H9 (cell line): ENCODE measurements around the gene CARD11. TPM values are rescaled to one million over a fixed set of nuclear protein-coding genes. Genes with fewer than 3 reads are reported as not detected.

ENCODE experiments used
- DNase-seq: peaks from one replicate; pipeline ENCODE4 v3.0.0-alpha.2; 2017
- H2AFZ ChIP-seq: one replicate; pipeline ENCODE4 v1.6.1; 2013; ENCODE audit warnings: mild to moderate bottlenecking, low read length, control low read depth, moderate library complexity
- H2AK5ac ChIP-seq: 2 replicates; pipeline ENCODE4 v1.6.1; 2013; ENCODE audit warnings: low read length, control low read depth, mixed read lengths; ENCODE audit not compliant: insufficient read length
- H2BK120ac ChIP-seq: one replicate; pipeline ENCODE4 v1.6.1; 2013; ENCODE audit warnings: low read depth, mild to moderate bottlenecking, low read length, control low read depth, inconsistent platforms; ENCODE audit not compliant: poor library complexity, severe bottlenecking
- H2BK12ac ChIP-seq: 2 replicates; pipeline ENCODE4 v1.6.1; 2013; ENCODE audit warnings: low read length, control low read depth, mixed read lengths, low read depth; ENCODE audit not compliant: insufficient read length
- H2BK15ac ChIP-seq: 2 replicates; pipeline ENCODE4 v1.6.1; 2013; ENCODE audit warnings: low read depth, low read length, control low read depth
- H2BK20ac ChIP-seq: one replicate; pipeline ENCODE4 v1.6.1; 2013; ENCODE audit warnings: low read depth, mild to moderate bottlenecking, low read length, control low read depth, inconsistent platforms; ENCODE audit not compliant: poor library complexity, severe bottlenecking
- H2BK5ac ChIP-seq: 2 replicates; pipeline ENCODE4 v1.6.1; 2013; ENCODE audit warnings: low read length, control low read depth, mixed read lengths; ENCODE audit not compliant: insufficient read length
- H3K14ac ChIP-seq: 2 replicates; pipeline ENCODE4 v1.6.1; 2013; ENCODE audit warnings: low read length, control low read depth; ENCODE audit not compliant: insufficient read depth
- H3K18ac ChIP-seq: 2 replicates; pipeline ENCODE4 v1.6.1; 2013; ENCODE audit warnings: low read depth, mild to moderate bottlenecking, mixed read lengths, low read length, control low read depth; ENCODE audit not compliant: insufficient read length
- H3K23ac ChIP-seq: 2 replicates; pipeline ENCODE4 v1.6.1; 2013; ENCODE audit warnings: low read length, control low read depth, mixed read lengths, low read depth; ENCODE audit not compliant: insufficient read length
- H3K23me2 ChIP-seq: 2 replicates; pipeline ENCODE4 v1.6.1; 2013; ENCODE audit warnings: low read depth, mild to moderate bottlenecking, mixed read lengths, low read length, control low read depth; ENCODE audit not compliant: insufficient read length, poor library complexity, severe bottlenecking
- H3K27ac ChIP-seq: 2 replicates; pipeline ENCODE4 v1.5.1; 2013; ENCODE audit warnings: low read length, control low read depth, mixed read lengths, low read depth; ENCODE audit not compliant: insufficient read length
- H3K27me3 ChIP-seq: 2 replicates; pipeline ENCODE4 v1.6.1; 2013; ENCODE audit warnings: low read length, control low read depth, inconsistent platforms; ENCODE audit not compliant: insufficient read depth
- H3K4ac ChIP-seq: 2 replicates; pipeline ENCODE4 v1.6.1; 2013; ENCODE audit warnings: low read depth, mild to moderate bottlenecking, control low read depth, inconsistent platforms, low read length, moderate library complexity
- H3K4me1 ChIP-seq: 2 replicates; pipeline ENCODE4 v1.6.1; 2013; ENCODE audit warnings: low read length, control low read depth, inconsistent platforms; ENCODE audit not compliant: insufficient read depth
- H3K4me2 ChIP-seq: 2 replicates; pipeline ENCODE4 v1.6.1; 2013; ENCODE audit warnings: low read length, control low read depth, mixed read lengths; ENCODE audit not compliant: insufficient read length, insufficient read depth
- H3K56ac ChIP-seq: 2 replicates; pipeline ENCODE4 v1.6.1; 2013; ENCODE audit warnings: low read depth, mild to moderate bottlenecking, mixed read lengths, low read length, control low read depth; ENCODE audit not compliant: insufficient read length
- H3K79me1 ChIP-seq: 2 replicates; pipeline ENCODE4 v1.6.1; 2013; ENCODE audit warnings: low read depth, mild to moderate bottlenecking, moderate library complexity, low read length, control low read depth, inconsistent platforms; ENCODE audit not compliant: insufficient read depth, poor library complexity, severe bottlenecking
- H3K79me2 ChIP-seq: 2 replicates; pipeline ENCODE4 v1.6.1; 2013; ENCODE audit warnings: low read length, control low read depth, inconsistent platforms; ENCODE audit not compliant: insufficient read depth
- H3K9ac ChIP-seq: 2 replicates; pipeline ENCODE4 v1.6.1; 2013; ENCODE audit warnings: low read length, control low read depth, mixed read lengths; ENCODE audit not compliant: insufficient read length; ENCODE audit errors: extremely low read depth
- H3K9me3 ChIP-seq: one replicate; pipeline ENCODE4 v1.6.1; 2013; ENCODE audit warnings: low read depth, low read length, inconsistent platforms; ENCODE audit not compliant: control insufficient read depth
- H3T11ph ChIP-seq: one replicate; pipeline ENCODE4 v1.6.1; 2013; ENCODE audit warnings: mild to moderate bottlenecking, low read length, control low read depth, inconsistent platforms
- H4K20me1 ChIP-seq: one replicate; pipeline ENCODE4 v1.6.1; 2013; ENCODE audit not compliant: control insufficient read depth, insufficient read length, insufficient read depth
- H4K5ac ChIP-seq: 2 replicates; pipeline ENCODE4 v1.6.1; 2013; ENCODE audit warnings: low read depth, mild to moderate bottlenecking, mixed read lengths, low read length, control low read depth; ENCODE audit not compliant: insufficient read length
- H4K8ac ChIP-seq: replicated peaks from 2 replicates; pipeline ENCODE4 v1.6.1; 2013; ENCODE audit warnings: low read length, control low read depth, mixed read lengths, low read depth; ENCODE audit not compliant: insufficient read length
- H4K91ac ChIP-seq: 2 replicates; pipeline ENCODE4 v1.6.1; 2013; ENCODE audit warnings: low read depth, mild to moderate bottlenecking, moderate library complexity, mixed read lengths, low read length, control low read depth; ENCODE audit not compliant: insufficient read length
- H3K27ac Mint-ChIP-seq, 3 experiments: 2 replicates in 2 of 3; 3 replicates in 1 of 3; pipeline ENCODE4 v1.8.0; 2020 to 2021; ENCODE audit warnings: mixed read lengths in 3 of 3, mild to moderate bottlenecking in 1 of 3, moderate library complexity in 1 of 3
- H3K27me3 Mint-ChIP-seq: 2 replicates; pipeline ENCODE4 v1.8.0; 2021; ENCODE audit warnings: low read depth, mild to moderate bottlenecking, moderate library complexity, mixed read lengths
- H3K36me3 Mint-ChIP-seq, 3 experiments: 2 replicates in 2 of 3; 3 replicates in 1 of 3; pipeline ENCODE4 v1.8.0; 2020 to 2021; ENCODE audit warnings: low read depth in 3 of 3, mixed read lengths in 3 of 3; ENCODE audit not compliant: insufficient read depth in 1 of 3
- H3K4me1 Mint-ChIP-seq, 2 experiments: 2 replicates each; pipeline ENCODE4 v1.8.0; 2020; ENCODE audit warnings: mixed read lengths in 2 of 2
- H3K4me3 Mint-ChIP-seq, 2 experiments: 2 replicates in 1 of 2; 3 replicates in 1 of 2; pipeline ENCODE4 v1.8.0; 2020 to 2021; ENCODE audit warnings: mild to moderate bottlenecking in 2 of 2, mixed read lengths in 2 of 2, moderate library complexity in 1 of 2
- H3K9me3 Mint-ChIP-seq, 2 experiments: 2 replicates in 1 of 2; 3 replicates in 1 of 2; pipeline ENCODE4 v1.8.0; 2020; ENCODE audit warnings: mild to moderate bottlenecking in 2 of 2, mixed read lengths in 2 of 2, moderate library complexity in 1 of 2
- WGBS: extraction: QIAGEN DNeasy Blood & Tissue Kit; methylation state at CpG from one replicate; pipeline ENCODE4 v1.1.7; 2013; ENCODE audit warnings: missing lambda C conversion rate, low lambda C conversion rate, mixed read lengths; ENCODE audit not compliant: insufficient read length; ENCODE audit errors: extremely low coverage; 5-methylcytosine and 5-hydroxymethylcytosine counted together
- total RNA-seq: library from RNA; stranded (reverse); gene quantifications from 2 replicates; pipeline ENCODE4 v1.2.1, GENCODE V29; 2021
- TF ChIP-seq, protein P1 (sequence below): fragments of 200-600 bp; sonication (generic); conservative IDR thresholded peaks from 3 replicates; pipeline ENCODE4 v1.8.0; 2021; ENCODE audit warnings: antibody characterized with exemption, mild to moderate bottlenecking

Gene CARD11
- total RNA-seq, 1 experiment from 2014 or later = 20.0 TPM

DNA sequence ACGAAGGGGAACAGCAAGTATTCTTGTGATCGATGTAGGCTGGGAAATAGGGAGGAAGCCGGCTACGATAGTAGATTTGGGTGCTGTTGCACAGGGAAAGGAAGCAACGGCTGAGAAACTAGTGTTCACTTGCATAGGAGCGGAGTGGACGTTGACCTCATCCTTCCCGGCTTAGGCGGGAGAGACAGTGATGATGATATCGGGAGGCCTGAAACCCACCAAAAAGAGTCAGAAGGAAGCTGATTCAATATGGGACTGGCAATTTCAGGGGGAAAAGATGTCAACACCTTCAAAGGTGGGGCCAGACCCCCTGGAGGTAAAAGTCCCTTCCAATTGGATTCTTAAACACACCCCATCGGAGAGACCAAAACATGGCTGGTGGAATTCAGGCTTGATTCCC is 61.3 kb downstream of the CARD11 start:
- no peaks in the 10 kb centered on the region for H3K9me3 ChIP-seq
- no peak overlapping the region for H3K56ac ChIP-seq
- H4K91ac ChIP-seq = no peak overlapping the region
- no peaks in the 10 kb centered on the region for H3K79me1 ChIP-seq
- no peak overlapping the region for H2BK5ac ChIP-seq
- no peak overlapping the region for H3K4ac ChIP-seq
- no CpG with 5 or more reads among the region's 11 CpGs for WGBS
- H2BK20ac ChIP-seq = no peak overlapping the region
- H3K4me3 Mint-ChIP-seq = no peak overlapping the region
- no peak overlapping the region for H4K5ac ChIP-seq
- no peak overlapping the region for H3K4me2 ChIP-seq
- H3K36me3 Mint-ChIP-seq = peaks cover 0 to 4% (median 0%) of the 10 kb centered on the region in 3 experiments; a peak in 2 of 7 replicates
- no peak overlapping the region for H4K8ac ChIP-seq
- H4K20me1 ChIP-seq = no peaks in the 10 kb centered on the region
- no peaks in the 10 kb centered on the region; the same call in 1 of the 2 replicates for H3K79me2 ChIP-seq
- H3K27ac ChIP-seq = no peak overlapping the region
- no peak overlapping the region for H3K14ac ChIP-seq
- peaks cover 0 to 3% of the 10 kb centered on the region in 2 experiments; a peak in 2 of 5 replicates for H3K9me3 Mint-ChIP-seq
- DNase-seq = no peak
- no peak overlapping the region for H3K9ac ChIP-seq
- no peak overlapping the region for H2BK12ac ChIP-seq
- H3K27me3 ChIP-seq = no peaks in the 10 kb centered on the region
- H2BK15ac ChIP-seq = no peak overlapping the region
- no peak overlapping the region for H2AFZ ChIP-seq
- H3K23ac ChIP-seq = no peak overlapping the region
- TF ChIP-seq, protein P1, sequence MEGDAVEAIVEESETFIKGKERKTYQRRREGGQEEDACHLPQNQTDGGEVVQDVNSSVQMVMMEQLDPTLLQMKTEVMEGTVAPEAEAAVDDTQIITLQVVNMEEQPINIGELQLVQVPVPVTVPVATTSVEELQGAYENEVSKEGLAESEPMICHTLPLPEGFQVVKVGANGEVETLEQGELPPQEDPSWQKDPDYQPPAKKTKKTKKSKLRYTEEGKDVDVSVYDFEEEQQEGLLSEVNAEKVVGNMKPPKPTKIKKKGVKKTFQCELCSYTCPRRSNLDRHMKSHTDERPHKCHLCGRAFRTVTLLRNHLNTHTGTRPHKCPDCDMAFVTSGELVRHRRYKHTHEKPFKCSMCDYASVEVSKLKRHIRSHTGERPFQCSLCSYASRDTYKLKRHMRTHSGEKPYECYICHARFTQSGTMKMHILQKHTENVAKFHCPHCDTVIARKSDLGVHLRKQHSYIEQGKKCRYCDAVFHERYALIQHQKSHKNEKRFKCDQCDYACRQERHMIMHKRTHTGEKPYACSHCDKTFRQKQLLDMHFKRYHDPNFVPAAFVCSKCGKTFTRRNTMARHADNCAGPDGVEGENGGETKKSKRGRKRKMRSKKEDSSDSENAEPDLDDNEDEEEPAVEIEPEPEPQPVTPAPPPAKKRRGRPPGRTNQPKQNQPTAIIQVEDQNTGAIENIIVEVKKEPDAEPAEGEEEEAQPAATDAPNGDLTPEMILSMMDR = no peak
- no peaks in the 10 kb centered on the region; the same call in 1 of the 2 replicates for H3K4me1 ChIP-seq
- H3K18ac ChIP-seq = no peak overlapping the region
- H3T11ph ChIP-seq = no peak overlapping the region
- no peaks in the 10 kb centered on the region for H3K27me3 Mint-ChIP-seq
- peak overlapping the region in 1 of 3 experiments; percentile 25; a peak in 1 of 7 replicates for H3K27ac Mint-ChIP-seq
- no peak overlapping the region for H2BK120ac ChIP-seq
- peaks cover 18 to 21% of the 10 kb centered on the region in 2 experiments for H3K4me1 Mint-ChIP-seq
- H3K23me2 ChIP-seq = no peaks in the 10 kb centered on the region
- H2AK5ac ChIP-seq = no peak overlapping the region
